Parathyroid adenoma (tissue), 2 donors: ENCODE results near the gene CCL22.

Source experiments
- H2AFZ ChIP-seq: fragments of 300-600 bp; sonication (generic); one replicate; pipeline ENCODE4 v1.7.0; 2017; ENCODE audit warnings: antibody characterized with exemption, mild to moderate bottlenecking
- H3K27ac ChIP-seq: fragments of 300-600 bp; sonication (generic); one replicate; pipeline ENCODE4 v1.7.0; 2017
- H3K27me3 ChIP-seq: fragments of 300-600 bp; sonication (generic); one replicate; pipeline ENCODE4 v1.7.0; 2017; ENCODE audit warnings: low read length; ENCODE audit not compliant: control insufficient read depth, insufficient read depth
- H3K36me3 ChIP-seq: fragments of 300-600 bp; sonication (generic); one replicate; pipeline ENCODE4 v1.7.0; 2017; ENCODE audit warnings: low read length; ENCODE audit not compliant: control insufficient read depth, insufficient read depth
- H3K4me1 ChIP-seq: fragments of 300-600 bp; sonication (generic); one replicate; pipeline ENCODE4 v1.7.0; 2017; ENCODE audit warnings: control low read depth
- H3K4me2 ChIP-seq: fragments of 300-600 bp; sonication (generic); one replicate; pipeline ENCODE4 v1.7.0; 2017; ENCODE audit warnings: low read length
- H3K4me3 ChIP-seq: fragments of 300-600 bp; sonication (generic); one replicate; pipeline ENCODE4 v1.7.0; 2017; ENCODE audit warnings: low read depth, low read length
- H3K79me2 ChIP-seq: fragments of 300-600 bp; sonication (generic); one replicate; pipeline ENCODE4 v1.7.0; 2017; ENCODE audit warnings: control low read depth
- H3K9ac ChIP-seq: fragments of 300-600 bp; sonication (generic); one replicate; pipeline ENCODE4 v1.7.0; 2017; ENCODE audit warnings: mild to moderate bottlenecking
- H3K9me3 ChIP-seq: fragments of 300-600 bp; sonication (generic); one replicate; pipeline ENCODE4 v1.7.0; 2017; ENCODE audit warnings: low read length; ENCODE audit not compliant: control insufficient read depth
- CTCF ChIP-seq: fragments of 300-600 bp; sonication (generic); IDR thresholded peaks from one replicate; pipeline ENCODE4 v1.7.0; 2017; ENCODE audit warnings: antibody characterized with exemption, mild to moderate bottlenecking
- donor health status: primary hyperparathyroidism.

The CCL22 gene

GRCh38 chr16:57412584-57412983 lies 54.0 kb downstream of the CCL22 start:
- TF ChIP-seq CTCF = no peak
- Histone ChIP-seq H3K9ac (no peak overlapping the region), H3K4me2 (no peak overlapping the region), H3K4me3 (no peak overlapping the region), H3K27me3 (no peaks in the 10 kb centered on the region), H2AFZ (no peak overlapping the region), H3K79me2 (no peaks in the 10 kb centered on the region), H3K36me3 (no peaks in the 10 kb centered on the region), H3K27ac (no peak overlapping the region), H3K4me1 (peaks cover 7% of the 10 kb centered on the region), H3K9me3 (no peaks in the 10 kb centered on the region)

GRCh38 chr16:57413301-57413730 lies 54.7 kb downstream of the CCL22 start:
- H3K36me3 ChIP-seq = no peaks in the 10 kb centered on the region
- TF ChIP-seq CTCF = no peak
- H3K4me1 ChIP-seq = peaks cover 12% of the 10 kb centered on the region
- H2AFZ ChIP-seq = no peak overlapping the region
- no peaks in the 10 kb centered on the region for H3K9me3 ChIP-seq
- H3K9ac ChIP-seq = no peak overlapping the region
- no peaks in the 10 kb centered on the region for H3K79me2 ChIP-seq
- H3K27me3 ChIP-seq = no peaks in the 10 kb centered on the region
- no peak overlapping the region for H3K4me2 ChIP-seq
- no peak overlapping the region for H3K27ac ChIP-seq
- no peak overlapping the region for H3K4me3 ChIP-seq

GRCh38 chr16:57413733-57414132 lies 55.1 kb downstream of the CCL22 start:
- Histone ChIP-seq H3K9ac (no peak overlapping the region), H2AFZ (no peak overlapping the region), H3K27me3 (no peaks in the 10 kb centered on the region), H3K4me3 (no peak overlapping the region), H3K79me2 (no peaks in the 10 kb centered on the region), H3K4me1 (peaks cover 16% of the 10 kb centered on the region), H3K4me2 (no peak overlapping the region), H3K27ac (no peak overlapping the region), H3K36me3 (no peaks in the 10 kb centered on the region), H3K9me3 (no peaks in the 10 kb centered on the region)
- TF ChIP-seq CTCF = no peak
